ENCODE measurements around the gene PPFIA4.
A peak's percentile ranks its signal among the peaks of the same experiment; 100 is the strongest.

Gene PPFIA4

GRCh38 chr1:203103829-203104495, 77.7 kb downstream of the PPFIA4 start:
- Histone ChIP-seq H3K27me3 (no peaks in the 10 kb centered on the region), H3K9ac (no peak overlapping the region), H3K36me3 (no peaks in the 10 kb centered on the region), H3K4me3 (no peak overlapping the region), H3K27ac (no peak overlapping the region), H4K20me1 (no peaks in the 10 kb centered on the region), H3K4me1 (peaks cover 25% of the 10 kb centered on the region), H3K9me3 (no peaks in the 10 kb centered on the region), H3K4me2 (peak overlapping the region; percentile 45; the same call in 1 of the 2 replicates)
- TF ChIP-seq Cebpa-rat (IDR thresholded peaks at IDR 0.05): no peak

DNA sequence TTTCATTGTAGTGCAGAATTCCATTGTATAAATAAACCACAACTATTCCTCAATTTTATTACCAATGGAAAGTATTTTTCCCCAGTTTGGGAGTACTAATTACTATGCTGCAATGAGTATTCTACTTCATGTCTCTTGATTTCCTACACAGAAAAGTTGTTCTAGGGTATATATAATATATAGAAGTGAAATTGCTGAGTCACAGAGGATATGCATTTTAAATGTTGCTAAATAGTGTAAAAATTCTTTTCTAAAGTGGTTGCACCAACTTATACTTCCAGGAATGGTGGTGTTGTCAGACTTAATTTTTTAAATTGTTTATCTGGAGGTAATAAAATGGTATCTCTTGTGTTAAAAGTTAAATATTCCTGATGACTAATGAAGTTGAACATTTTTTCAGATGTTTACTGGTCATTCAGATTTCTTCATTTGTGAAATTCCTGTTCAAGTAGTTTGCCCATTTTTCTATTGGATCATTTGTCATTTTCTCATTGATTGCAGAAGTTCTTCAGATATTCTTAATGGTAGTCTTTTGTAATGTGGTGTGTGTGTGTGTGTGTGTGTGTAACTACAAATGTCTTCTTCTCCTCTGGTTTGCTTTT, 78.6 kb downstream of the PPFIA4 start:
- no peaks in the 10 kb centered on the region for H4K20me1 ChIP-seq
- H3K4me3 ChIP-seq: no peak overlapping the region
- no peaks in the 10 kb centered on the region for H3K36me3 ChIP-seq
- H3K4me1 ChIP-seq: peaks cover 25% of the 10 kb centered on the region
- no peaks in the 10 kb centered on the region for H3K9me3 ChIP-seq
- no peak for TF ChIP-seq Cebpa-rat (IDR thresholded peaks at IDR 0.05)
- H3K9ac ChIP-seq: no peak overlapping the region
- H3K4me2 ChIP-seq: no peak overlapping the region
- H3K27me3 ChIP-seq: no peaks in the 10 kb centered on the region
- no peak overlapping the region for H3K27ac ChIP-seq

DNA sequence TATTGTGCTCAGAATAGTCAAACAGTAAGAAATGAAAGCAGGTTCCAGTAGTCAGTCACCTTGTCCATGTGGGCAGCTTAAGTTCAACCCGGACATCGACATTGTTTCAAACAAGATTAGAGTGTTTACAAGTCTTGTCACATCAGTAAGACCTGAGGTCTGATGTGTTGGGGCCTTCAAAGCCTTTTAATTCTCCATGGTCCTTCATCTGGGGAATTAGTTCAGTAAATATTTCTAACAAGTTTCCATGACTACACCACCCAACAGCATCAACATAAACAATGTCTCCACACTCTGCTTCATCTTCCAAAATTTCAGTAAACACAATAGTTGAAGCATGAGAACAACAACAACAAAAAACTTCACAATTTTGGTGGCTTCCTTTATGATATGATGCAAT, 86.2 kb downstream of the PPFIA4 start:
- H4K20me1 ChIP-seq: no peaks in the 10 kb centered on the region
- H3K4me1 ChIP-seq: no peaks in the 10 kb centered on the region; the same call in 1 of the 2 replicates
- no peak overlapping the region for H3K9ac ChIP-seq
- H3K4me2 ChIP-seq: no peak overlapping the region
- no peak for TF ChIP-seq Cebpa-rat (IDR thresholded peaks at IDR 0.05)
- no peaks in the 10 kb centered on the region for H3K27me3 ChIP-seq
- H3K4me3 ChIP-seq: no peak overlapping the region
- H3K27ac ChIP-seq: no peak overlapping the region
- H3K9me3 ChIP-seq: no peaks in the 10 kb centered on the region
- H3K36me3 ChIP-seq: no peaks in the 10 kb centered on the region

DNA sequence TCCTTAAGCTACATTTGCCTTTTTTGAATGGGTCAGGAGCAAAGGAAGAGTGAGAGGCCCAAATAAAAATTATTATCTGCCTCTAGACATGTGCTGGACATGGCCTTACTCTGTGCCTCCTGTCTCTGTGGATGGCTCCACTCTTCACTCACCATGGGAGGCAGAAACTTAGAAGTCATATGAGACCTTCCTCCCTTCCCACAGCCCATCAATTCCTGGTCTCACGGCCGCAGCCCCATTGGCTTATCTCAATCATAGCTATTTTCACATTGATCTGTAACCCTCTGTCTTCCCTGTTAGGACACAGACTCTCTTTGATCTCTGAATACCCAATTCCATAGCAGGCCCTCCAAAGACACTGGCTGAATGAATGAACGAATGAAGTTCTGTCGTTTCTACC, 87.0 kb downstream of the PPFIA4 start:
- no peaks in the 10 kb centered on the region for H3K36me3 ChIP-seq
- no peaks in the 10 kb centered on the region for H3K9me3 ChIP-seq
- H3K9ac ChIP-seq: no peak overlapping the region
- H3K4me2 ChIP-seq: no peak overlapping the region
- H3K27ac ChIP-seq: no peak overlapping the region
- peaks cover 8% of the 10 kb centered on the region; the same call in 1 of the 2 replicates for H3K4me1 ChIP-seq
- no peaks in the 10 kb centered on the region for H3K27me3 ChIP-seq
- no peaks in the 10 kb centered on the region for H4K20me1 ChIP-seq
- no peak for TF ChIP-seq Cebpa-rat (IDR thresholded peaks at IDR 0.05)
- no peak overlapping the region for H3K4me3 ChIP-seq

DNA sequence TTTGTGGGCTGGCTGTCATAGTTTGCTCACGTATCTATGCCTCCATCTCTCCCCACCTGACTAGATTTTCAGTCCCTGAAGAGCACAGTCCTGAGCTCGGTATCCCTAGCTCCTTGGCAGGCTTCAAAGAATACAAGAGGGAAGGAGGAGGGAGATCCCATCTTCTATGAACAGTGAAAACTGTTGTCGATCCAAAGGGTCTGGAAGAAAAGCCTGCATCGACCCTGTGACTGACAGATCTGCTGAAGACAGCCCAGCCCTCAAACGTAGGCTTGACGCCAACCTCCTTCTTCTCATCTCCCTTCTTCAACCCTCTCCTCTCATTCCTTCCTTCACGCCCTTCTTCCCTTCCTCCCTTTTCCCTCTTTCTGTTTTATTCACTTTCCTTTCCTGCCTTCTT, 87.9 kb downstream of the PPFIA4 start:
- no peak overlapping the region for H3K27ac ChIP-seq
- no peak for TF ChIP-seq Cebpa-rat (IDR thresholded peaks at IDR 0.05)
- H4K20me1 ChIP-seq: no peaks in the 10 kb centered on the region
- H3K36me3 ChIP-seq: no peaks in the 10 kb centered on the region
- peaks cover 15% of the 10 kb centered on the region; the same call in 1 of the 2 replicates for H3K4me1 ChIP-seq
- no peak overlapping the region for H3K4me2 ChIP-seq
- H3K9me3 ChIP-seq: no peaks in the 10 kb centered on the region
- H3K27me3 ChIP-seq: no peaks in the 10 kb centered on the region
- H3K9ac ChIP-seq: no peak overlapping the region
- no peak overlapping the region for H3K4me3 ChIP-seq

DNA sequence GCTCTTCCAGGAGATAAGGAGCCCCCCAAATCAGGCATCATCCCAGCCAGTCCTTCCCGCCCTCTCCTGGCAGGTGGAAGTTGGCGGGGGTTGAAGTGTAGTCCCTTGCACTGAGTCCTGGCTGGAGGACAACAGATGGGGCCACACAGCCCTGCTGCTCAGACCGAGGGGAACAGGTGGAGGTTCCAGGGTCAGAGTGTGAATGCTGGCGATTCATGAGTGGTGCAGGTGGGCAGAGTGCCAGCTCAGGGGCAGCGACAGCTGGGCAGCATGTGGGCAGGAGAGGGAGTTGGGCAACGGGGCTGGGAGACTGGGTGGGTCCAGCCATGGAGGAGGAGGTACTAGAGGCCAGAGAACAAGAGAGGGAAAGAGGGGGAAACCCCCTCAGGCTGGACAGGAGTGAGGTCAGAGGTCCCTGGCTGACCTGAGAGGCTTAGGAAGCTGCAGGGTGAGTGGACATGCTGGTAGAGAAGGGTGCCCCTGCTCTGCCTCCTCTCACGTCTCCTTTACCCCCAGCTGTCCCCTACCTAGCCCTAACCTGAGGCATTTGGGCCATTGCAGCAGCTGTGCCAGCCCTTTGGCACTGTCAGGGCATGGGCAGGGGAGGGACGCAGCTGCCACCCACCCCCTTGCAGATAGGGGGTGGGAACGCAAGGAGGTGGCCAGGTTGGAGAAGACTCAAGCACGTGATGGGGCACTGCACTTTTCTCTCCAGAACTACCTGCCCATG, 90.0 kb downstream of the PPFIA4 start:
- H3K36me3 ChIP-seq: no peaks in the 10 kb centered on the region
- TF ChIP-seq Cebpa-rat (IDR thresholded peaks at IDR 0.05): no peak
- H3K9me3 ChIP-seq: no peaks in the 10 kb centered on the region
- no peaks in the 10 kb centered on the region for H3K27me3 ChIP-seq
- no peaks in the 10 kb centered on the region for H4K20me1 ChIP-seq
- no peak overlapping the region for H3K9ac ChIP-seq
- H3K4me3 ChIP-seq: no peak overlapping the region
- H3K27ac ChIP-seq: no peak overlapping the region
- H3K4me2 ChIP-seq: no peak overlapping the region
- H3K4me1 ChIP-seq: peaks cover 22% of the 10 kb centered on the region

GRCh38 chr1:203117611-203118575, 91.6 kb downstream of the PPFIA4 start:
- Histone ChIP-seq H3K27ac (no peak overlapping the region), H3K4me2 (peak overlapping the region; percentile 4; the same call in 1 of the 2 replicates), H3K4me1 (peaks cover 33% of the 10 kb centered on the region), H3K27me3 (no peaks in the 10 kb centered on the region), H3K9me3 (no peaks in the 10 kb centered on the region), H3K9ac (no peak overlapping the region), H4K20me1 (no peaks in the 10 kb centered on the region), H3K36me3 (no peaks in the 10 kb centered on the region), H3K4me3 (no peak overlapping the region)
- no peak for TF ChIP-seq Cebpa-rat (IDR thresholded peaks at IDR 0.05)

DNA sequence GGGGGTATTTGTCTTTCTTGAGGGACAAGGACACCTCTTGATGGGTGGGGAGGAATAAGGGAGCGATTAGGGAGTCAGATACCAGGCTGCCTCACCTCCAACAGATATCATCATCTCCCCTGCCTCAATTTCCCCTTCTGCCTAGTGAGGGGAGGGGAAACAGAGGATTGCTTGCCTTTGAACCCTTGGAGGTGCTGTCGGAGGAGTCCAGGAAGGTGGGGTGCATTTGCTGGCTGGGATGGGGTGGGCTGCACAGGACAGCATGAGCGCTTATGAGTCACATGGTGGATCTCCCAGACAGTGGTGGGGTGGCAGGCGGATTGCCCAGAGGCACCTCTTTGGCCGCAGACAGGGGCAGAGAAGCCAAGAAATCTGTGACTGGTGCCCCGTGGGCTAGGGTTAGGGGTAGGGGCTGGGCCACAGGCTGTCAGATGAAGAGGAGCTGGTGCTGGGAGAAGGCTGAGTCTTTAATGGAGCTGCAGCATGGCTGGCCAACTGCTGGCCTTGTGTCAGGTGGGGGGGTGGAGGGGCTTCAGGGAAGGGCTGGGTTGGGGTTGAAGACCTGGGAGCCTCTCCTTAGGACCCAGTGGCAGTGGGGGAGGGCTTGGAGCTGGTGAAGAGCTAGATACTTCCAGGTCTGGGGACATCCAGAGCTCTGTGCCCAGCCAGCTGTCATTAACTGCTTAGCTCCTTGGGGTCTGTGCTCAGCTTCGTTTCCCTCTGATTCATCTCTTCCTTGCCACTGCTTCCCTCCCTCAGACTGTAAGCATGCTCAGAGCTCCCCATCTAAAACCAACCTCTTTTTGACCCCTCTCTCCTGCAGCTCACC, 94.2 kb downstream of the PPFIA4 start:
- H3K9ac ChIP-seq: no peak overlapping the region
- peaks cover 2% of the 10 kb centered on the region; the same call in 1 of the 2 replicates for H3K27me3 ChIP-seq
- no peaks in the 10 kb centered on the region for H4K20me1 ChIP-seq
- peak overlapping the region; percentile 64 for H3K4me2 ChIP-seq
- no peak overlapping the region for H3K4me3 ChIP-seq
- H3K27ac ChIP-seq: no peak overlapping the region
- H3K36me3 ChIP-seq: no peaks in the 10 kb centered on the region
- H3K4me1 ChIP-seq: peaks cover 60% of the 10 kb centered on the region
- H3K9me3 ChIP-seq: no peaks in the 10 kb centered on the region
- TF ChIP-seq Cebpa-rat (IDR thresholded peaks at IDR 0.05): no peak

Measured in BLaER1 (cell line).